Pancreas (tissue), 10 donors: Measurements from ENCODE around the gene CYB561D1. TPM values are rescaled to one million over a fixed set of nuclear protein-coding genes. Genes with fewer than 3 reads are reported as not detected.

Experiments
- ATAC-seq, 4 donors: fragments of 200-7000 bp; cut with Tn5 transposase; one replicate each; pipeline versions ENCODE4 v1.8.0 to v1.9.1; 2020; ENCODE audit warnings: mild to moderate bottlenecking in 4 of 4, moderate library complexity in 4 of 4
- DNase-seq, 6 donors: peaks; one replicate each; pipeline ENCODE4 v3.0.0-alpha.2; 2020
- FAIRE-seq: peaks from 2 replicates; lab custom pipeline; 2012; peaks lifted over from hg19 to GRCh38; lab: Jason Lieb, UNC
- H3K27ac ChIP-seq, 4 donors: fragments of 200-600 bp; sonication (generic); 1 replicate in 3 of 4; 2 replicates in 1 of 4; pipeline versions ENCODE4 v1.5.0 to v1.8.0; 2020
- H3K27me3 ChIP-seq, 4 donors: fragments of 200-600 bp; one replicate each; pipeline ENCODE4 v1.8.0; 2021
- H3K36me3 ChIP-seq, 3 donors: fragments of 200-600 bp; sonication (generic) in 1 of 3; one replicate each; pipeline versions ENCODE4 v1.5.0 to v1.8.0; 2020 to 2021
- H3K4me1 ChIP-seq, 3 donors: fragments of 200-600 bp; one replicate each; pipeline ENCODE4 v1.8.0; 2021
- H3K4me3 ChIP-seq, 4 donors: fragments of 200-600 bp; sonication (generic) in 2 of 4; one replicate each; pipeline versions ENCODE4 v1.5.0 to v1.8.0; 2020 to 2021
- H3K9me3 ChIP-seq, 4 donors: fragments of 200-600 bp; one replicate each; pipeline ENCODE4 v1.8.0; 2021
- WGBS, 2 donors: extraction: QIAGEN DNeasy Blood & Tissue Kit; methylation state at CpG; one replicate each; pipeline ENCODE4 v1.1.7; 2013; 5-methylcytosine and 5-hydroxymethylcytosine counted together
- intact Hi-C, 3 donors: fragments of 100-400 bp; cut with DNase I; formaldehyde crosslinking; loops; one replicate each; pipeline versions ENCODE4 v1.11.1 to v1.14.2; 2022
- polyA plus RNA-seq, 2 donors: library from polyadenylated mRNA; stranded (reverse); fragments of 200-250 nt; gene quantifications; one replicate each; pipeline ENCODE4 v1.2.3, GENCODE V29; 2013
- total RNA-seq, 6 donors: library from RNA; stranded (reverse); fragmentation: NEBNext Ultra II Directional in 4 of 6; extraction: Animal tissue kit (Norgen Biotek cat#: 25700) in 4 of 6; gene quantifications; one replicate each; pipeline versions ENCODE4 v1.2.1 to v1.2.4, GENCODE V29; 2021 to 2023
- TF ChIP-seq, protein P1 (sequence below), 4 donors: fragments of 200-600 bp; sonication (generic) in 3 of 4; IDR thresholded peaks; one replicate each; pipeline versions ENCODE4 v1.5.0 to v1.8.0; 2021; ENCODE audit warnings: antibody characterized with exemption in 4 of 4
- donor health status: healthy with polysubstance abuse.
- donor health status: DM: no; HTN: no; CAD: no; lungs with moderate emphysema.
- donor health status: DM: no; HTN: no; CAD: no.
- donor health status: control.
- donor health status: control.
- donor health status: Bipolar disorder and iron deficiency.
- donor health status: DM: yes; HTN: yes; CAD: no.
- donor health status: DM: no; HTN: no; CAD: no.
- donor health status: DM: no; HTN: no; CAD: no.
- donor health status: DM: yes; HTN: yes; CAD: no.

CYB561D1 gene
- total and polyA plus RNA-seq, 8 donors, result 5.1 to 11.6 (median 8.9) TPM

GRCh38 chr1:109537450-109538178 is 43.7 kb downstream of the CYB561D1 start:
- no peaks in the 10 kb centered on the region for H3K27me3 ChIP-seq
- 75% methylated on average over 9 of the region's 9 CpGs for WGBS, 2 donors
- DNase-seq (no peak), FAIRE-seq (no peak), ATAC-seq (no peak)
- intact Hi-C loops, result no loop called here
- TF ChIP-seq, protein P1, sequence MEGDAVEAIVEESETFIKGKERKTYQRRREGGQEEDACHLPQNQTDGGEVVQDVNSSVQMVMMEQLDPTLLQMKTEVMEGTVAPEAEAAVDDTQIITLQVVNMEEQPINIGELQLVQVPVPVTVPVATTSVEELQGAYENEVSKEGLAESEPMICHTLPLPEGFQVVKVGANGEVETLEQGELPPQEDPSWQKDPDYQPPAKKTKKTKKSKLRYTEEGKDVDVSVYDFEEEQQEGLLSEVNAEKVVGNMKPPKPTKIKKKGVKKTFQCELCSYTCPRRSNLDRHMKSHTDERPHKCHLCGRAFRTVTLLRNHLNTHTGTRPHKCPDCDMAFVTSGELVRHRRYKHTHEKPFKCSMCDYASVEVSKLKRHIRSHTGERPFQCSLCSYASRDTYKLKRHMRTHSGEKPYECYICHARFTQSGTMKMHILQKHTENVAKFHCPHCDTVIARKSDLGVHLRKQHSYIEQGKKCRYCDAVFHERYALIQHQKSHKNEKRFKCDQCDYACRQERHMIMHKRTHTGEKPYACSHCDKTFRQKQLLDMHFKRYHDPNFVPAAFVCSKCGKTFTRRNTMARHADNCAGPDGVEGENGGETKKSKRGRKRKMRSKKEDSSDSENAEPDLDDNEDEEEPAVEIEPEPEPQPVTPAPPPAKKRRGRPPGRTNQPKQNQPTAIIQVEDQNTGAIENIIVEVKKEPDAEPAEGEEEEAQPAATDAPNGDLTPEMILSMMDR (IDR thresholded peaks at IDR 0.05), result no peak
- H3K27ac ChIP-seq, result no peak overlapping the region
- no peaks in the 10 kb centered on the region for H3K9me3 ChIP-seq
- H3K36me3 ChIP-seq, result no peaks in the 10 kb centered on the region
- H3K4me3 ChIP-seq, result no peak overlapping the region
- peaks cover 0 to 2% (median 0%) of the 10 kb centered on the region in 3 donors for H3K4me1 ChIP-seq

DNA sequence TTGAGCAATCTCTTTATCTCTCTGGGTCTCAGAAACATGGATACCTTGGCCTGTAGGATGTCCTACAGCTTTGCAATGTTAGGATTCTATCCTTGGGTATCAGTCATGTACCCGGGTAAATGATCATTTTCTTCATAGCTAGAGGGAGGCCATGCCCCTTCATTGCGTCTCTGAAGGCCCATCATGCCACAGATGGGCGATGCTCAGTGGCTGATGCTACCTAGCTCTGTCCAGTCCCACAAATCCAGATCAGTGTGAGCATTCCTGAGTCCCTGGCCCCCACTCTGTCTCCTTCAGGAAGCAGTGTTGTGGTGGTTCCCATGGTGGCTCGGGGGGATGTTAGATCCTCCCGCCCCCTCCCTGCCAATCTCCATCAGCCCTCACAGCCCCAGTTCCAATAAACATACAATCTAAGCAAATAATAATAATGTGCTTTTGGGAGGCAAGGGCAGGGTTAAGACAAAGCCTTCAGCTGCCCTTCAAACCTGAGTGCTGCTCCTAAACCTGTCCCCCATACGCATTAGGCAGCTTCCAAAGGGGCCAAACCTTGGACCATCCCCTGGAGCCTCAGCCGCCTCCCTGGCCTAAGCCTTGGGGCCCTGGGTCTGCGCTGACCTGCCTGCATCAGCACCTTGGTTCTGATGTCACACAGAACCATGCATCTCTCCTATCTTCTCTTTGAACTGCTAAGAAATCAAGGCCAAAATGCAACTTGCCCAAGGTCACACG is 45.1 kb downstream of the CYB561D1 start:
- intact Hi-C loops, result no loop called here
- WGBS, 2 donors, result 84 to 88% methylated on average over 9 of the region's 9 CpGs
- Histone ChIP-seq H3K4me3 (no peak overlapping the region), H3K9me3 (no peaks in the 10 kb centered on the region), H3K36me3 (no peaks in the 10 kb centered on the region), H3K27me3 (no peaks in the 10 kb centered on the region), H3K27ac (no peak overlapping the region), H3K4me1 (no peaks in the 10 kb centered on the region)
- FAIRE-seq, result no peak
- TF ChIP-seq, protein P1 (IDR thresholded peaks at IDR 0.05), result no peak
- ATAC-seq, result no peak
- no peak for DNase-seq

GRCh38 chr1:109539676-109540075 is 45.8 kb downstream of the CYB561D1 start, which contains the start of gene GPR61:
TSS of gene GPR61 (plus strand) at chr1:109539872. CDS start at chr1:109543023, 3,151 bp downstream.
- no peak for ATAC-seq
- DNase-seq, result no peak
- H3K36me3 ChIP-seq, result no peaks in the 10 kb centered on the region
- no peaks in the 10 kb centered on the region for H3K9me3 ChIP-seq
- FAIRE-seq, result no peak
- TF ChIP-seq, protein P1 (IDR thresholded peaks at IDR 0.05), result no peak
- H3K4me1 ChIP-seq, result no peaks in the 10 kb centered on the region
- no peak within 1 kb of the TSS for H3K27ac ChIP-seq
- intact Hi-C loops, result loop anchor here (5.0 to 10.0 kb wide), 5 partner anchors 88 to 445 kb away; partner anchors contain the start of gene AHCYL1 (in 1 of the 3)
- 60 to 61% methylated on average over 7 of the region's 7 CpGs for WGBS, 2 donors
- H3K27me3 ChIP-seq, result no peaks in the 10 kb centered on the region
- H3K4me3 ChIP-seq, result no peak within 1 kb of the TSS

GRCh38 chr1:109541102-109541501 is 47.2 kb downstream of the CYB561D1 start:
- WGBS, 2 donors, result 76 to 85% methylated on average over 3 of the region's 3 CpGs
- DNase-seq, result no peak
- TF ChIP-seq, protein P1 (IDR thresholded peaks at IDR 0.05), result no peak
- Histone ChIP-seq H3K36me3 (no peaks in the 10 kb centered on the region), H3K4me3 (no peak overlapping the region), H3K4me1 (peaks cover 0 to 5% (median 0%) of the 10 kb centered on the region in 3 donors), H3K27ac (no peak overlapping the region), H3K27me3 (no peaks in the 10 kb centered on the region), H3K9me3 (no peaks in the 10 kb centered on the region)
- ATAC-seq, result no peak
- no peak for FAIRE-seq
- intact Hi-C loops, result loop anchor here (5.0 to 10.0 kb wide), 5 partner anchors 86 to 444 kb away; partner anchors contain the start of gene AHCYL1 (in 1 of the 3)
